ENCODE results near the gene AHCYL1. TPM values are rescaled to one million over a fixed set of nuclear protein-coding genes. Genes with fewer than 3 reads are reported as not detected.

AHCYL1 gene
- total and polyA plus RNA-seq, 2 donors from 2014 or later = 103 to 125 TPM

DNA sequence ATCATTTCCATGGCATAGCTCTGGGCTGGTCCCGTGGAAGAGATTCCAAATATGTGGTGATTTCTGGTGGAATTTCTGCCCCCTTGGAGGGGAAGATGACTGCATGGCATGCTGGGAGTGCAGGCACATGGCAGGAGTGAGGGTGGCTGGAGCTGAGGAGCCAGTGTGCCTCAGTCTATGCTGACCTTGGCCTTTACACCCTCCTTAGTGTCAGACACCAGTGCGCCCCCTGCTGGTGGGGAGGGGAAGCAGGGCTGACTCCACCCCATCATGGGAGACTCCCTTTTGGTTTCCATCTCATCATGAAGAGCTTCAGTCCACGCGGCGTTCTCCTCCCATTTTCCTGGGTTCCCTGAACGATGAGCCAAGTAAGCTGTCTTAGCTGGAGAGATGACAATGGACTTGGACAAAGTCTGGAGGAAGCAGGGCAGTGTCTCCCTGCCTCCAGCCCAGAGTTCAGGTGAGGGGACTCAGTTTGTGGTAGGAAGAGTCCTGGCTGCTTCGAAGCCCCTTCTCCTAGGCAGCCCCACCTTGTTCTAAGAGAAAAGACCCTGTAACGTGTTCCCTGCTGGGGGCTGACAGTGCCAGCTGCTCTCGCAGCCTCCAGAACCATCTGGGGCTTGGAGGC, 75.6 kb downstream of the AHCYL1 start:
- no peak overlapping the region for H3K27ac ChIP-seq (ENCODE audit: low read depth in 2 of 2, low read length in 2 of 2)
- H3K9ac ChIP-seq (ENCODE audit: low read length in 3 of 3) = no peak overlapping the region
- no peaks in the 10 kb centered on the region for H3K9me3 ChIP-seq (ENCODE audit: control insufficient read depth in 2 of 3, insufficient read depth in 1 of 3, low read length in 3 of 3)
- peaks cover 7 to 26% (median 13%) of the 10 kb centered on the region in 3 donors for H3K36me3 ChIP-seq (ENCODE audit: control insufficient read depth in 2 of 3, insufficient read depth in 3 of 3, low read length in 3 of 3)
- no peaks in the 10 kb centered on the region for H3K27me3 ChIP-seq (ENCODE audit: control insufficient read depth, insufficient read depth, low read length)
- intact Hi-C loops (cut with DNase I) = no loop called here
- DNase-seq (peak in 1 of 5 donors; percentile 20), FAIRE-seq (no peak)
- H3K4me3 ChIP-seq (ENCODE audit: low read length in 3 of 3) = no peak overlapping the region
- peaks cover 0 to 5% (median 0%) of the 10 kb centered on the region in 3 donors for H3K4me1 ChIP-seq (ENCODE audit: control insufficient read depth in 2 of 3, insufficient read depth in 2 of 3, low read depth in 1 of 3, low read length in 3 of 3)
- TF ChIP-seq, protein P1, sequence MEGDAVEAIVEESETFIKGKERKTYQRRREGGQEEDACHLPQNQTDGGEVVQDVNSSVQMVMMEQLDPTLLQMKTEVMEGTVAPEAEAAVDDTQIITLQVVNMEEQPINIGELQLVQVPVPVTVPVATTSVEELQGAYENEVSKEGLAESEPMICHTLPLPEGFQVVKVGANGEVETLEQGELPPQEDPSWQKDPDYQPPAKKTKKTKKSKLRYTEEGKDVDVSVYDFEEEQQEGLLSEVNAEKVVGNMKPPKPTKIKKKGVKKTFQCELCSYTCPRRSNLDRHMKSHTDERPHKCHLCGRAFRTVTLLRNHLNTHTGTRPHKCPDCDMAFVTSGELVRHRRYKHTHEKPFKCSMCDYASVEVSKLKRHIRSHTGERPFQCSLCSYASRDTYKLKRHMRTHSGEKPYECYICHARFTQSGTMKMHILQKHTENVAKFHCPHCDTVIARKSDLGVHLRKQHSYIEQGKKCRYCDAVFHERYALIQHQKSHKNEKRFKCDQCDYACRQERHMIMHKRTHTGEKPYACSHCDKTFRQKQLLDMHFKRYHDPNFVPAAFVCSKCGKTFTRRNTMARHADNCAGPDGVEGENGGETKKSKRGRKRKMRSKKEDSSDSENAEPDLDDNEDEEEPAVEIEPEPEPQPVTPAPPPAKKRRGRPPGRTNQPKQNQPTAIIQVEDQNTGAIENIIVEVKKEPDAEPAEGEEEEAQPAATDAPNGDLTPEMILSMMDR (IDR thresholded peaks at IDR 0.05; ENCODE audit: borderline replicate concordance, extremely low read depth, insufficient read depth) = peak; percentile 33

DNA sequence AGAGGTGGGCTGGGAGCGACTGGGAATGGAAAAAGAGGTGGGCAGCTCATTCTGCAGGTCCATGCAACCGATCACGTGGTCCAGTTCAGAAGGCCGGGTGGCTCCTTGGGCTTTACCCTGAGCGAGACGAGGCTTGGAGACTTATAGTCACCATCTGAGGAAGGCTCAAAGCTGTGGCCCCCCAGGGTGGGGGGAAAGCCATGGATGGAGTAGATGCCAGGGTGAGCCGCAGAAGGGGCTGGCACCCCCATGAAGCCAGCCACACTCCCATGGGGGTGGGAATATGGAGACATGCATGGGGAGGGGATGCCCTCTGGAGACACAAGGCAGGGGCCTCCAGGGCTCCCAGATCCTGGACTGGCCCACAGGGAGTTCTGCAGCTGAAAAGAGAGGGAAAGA, 76.1 kb downstream of the AHCYL1 start:
- no peak for FAIRE-seq
- Histone ChIP-seq H3K36me3 (ENCODE audit: control insufficient read depth in 2 of 3, insufficient read depth in 3 of 3, low read length in 3 of 3) (peaks cover 3 to 21% (median 8%) of the 10 kb centered on the region in 3 donors), H3K27ac (ENCODE audit: low read depth in 2 of 2, low read length in 2 of 2) (no peak overlapping the region), H3K27me3 (ENCODE audit: control insufficient read depth, insufficient read depth, low read length) (no peaks in the 10 kb centered on the region), H3K9ac (ENCODE audit: low read length in 3 of 3) (no peak overlapping the region), H3K4me3 (ENCODE audit: low read length in 3 of 3) (no peak overlapping the region), H3K9me3 (ENCODE audit: control insufficient read depth in 2 of 3, insufficient read depth in 1 of 3, low read length in 3 of 3) (no peaks in the 10 kb centered on the region), H3K4me1 (ENCODE audit: control insufficient read depth in 2 of 3, insufficient read depth in 2 of 3, low read depth in 1 of 3, low read length in 3 of 3) (peaks cover 0 to under 1% (median 0%) of the 10 kb centered on the region in 3 donors)
- intact Hi-C loops (cut with DNase I) = no loop called here
- TF ChIP-seq, protein P1 (IDR thresholded peaks at IDR 0.05; ENCODE audit: borderline replicate concordance, extremely low read depth, insufficient read depth) = no peak
- DNase-seq = no peak

DNA sequence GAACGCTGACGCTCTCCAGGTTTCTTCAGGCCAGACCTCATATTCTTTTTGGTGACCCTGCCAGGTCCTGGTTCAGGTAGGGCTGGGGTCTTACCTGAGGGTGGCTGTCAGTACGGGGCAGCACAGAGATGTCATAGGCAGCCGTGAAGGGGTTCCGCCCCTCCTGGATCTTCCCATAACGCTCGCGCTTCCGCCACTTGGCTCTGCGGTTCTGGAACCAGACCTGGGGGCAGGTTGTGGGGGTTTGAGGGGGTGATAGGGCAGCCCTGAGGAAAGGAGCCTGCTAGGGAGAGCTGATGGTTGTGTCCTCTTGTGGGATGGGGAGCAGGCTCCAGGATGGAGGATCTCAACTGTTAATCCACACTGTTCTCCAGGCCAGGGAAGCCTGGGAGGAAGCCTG, 76.8 kb downstream of the AHCYL1 start:
- H3K4me3 ChIP-seq (ENCODE audit: low read length in 3 of 3) = no peak overlapping the region
- H3K9me3 ChIP-seq (ENCODE audit: control insufficient read depth in 2 of 3, insufficient read depth in 1 of 3, low read length in 3 of 3) = no peaks in the 10 kb centered on the region
- H3K4me1 ChIP-seq (ENCODE audit: control insufficient read depth in 2 of 3, insufficient read depth in 2 of 3, low read depth in 1 of 3, low read length in 3 of 3) = no peaks in the 10 kb centered on the region
- FAIRE-seq (no peak), DNase-seq (no peak)
- no peak overlapping the region for H3K27ac ChIP-seq (ENCODE audit: low read depth in 2 of 2, low read length in 2 of 2)
- H3K27me3 ChIP-seq (ENCODE audit: control insufficient read depth, insufficient read depth, low read length) = peaks cover 2% of the 10 kb centered on the region
- TF ChIP-seq, protein P1 (IDR thresholded peaks at IDR 0.05; ENCODE audit: borderline replicate concordance, extremely low read depth, insufficient read depth) = no peak
- peaks cover 3 to 18% (median 7%) of the 10 kb centered on the region in 3 donors for H3K36me3 ChIP-seq (ENCODE audit: control insufficient read depth in 2 of 3, insufficient read depth in 3 of 3, low read length in 3 of 3)
- no peak overlapping the region for H3K9ac ChIP-seq (ENCODE audit: low read length in 3 of 3)
- intact Hi-C loops (cut with DNase I) = no loop called here

All from kidney (tissue), 14 donors.